HUES48 (cell line): ENCODE measurements around the gene ADGRL2.
A peak's percentile ranks its signal among the peaks of the same experiment; 100 is the strongest.

Experiments used
- H3K27ac ChIP-seq: one replicate; pipeline ENCODE4 v1.7.0; 2013; ENCODE audit warnings: low read depth, low read length, inconsistent platforms
- H3K27me3 ChIP-seq: 2 replicates; pipeline ENCODE4 v1.6.1; 2013; ENCODE audit warnings: mild to moderate bottlenecking, low read length; ENCODE audit not compliant: control insufficient read depth, insufficient read depth
- H3K36me3 ChIP-seq: 2 replicates; pipeline ENCODE4 v1.6.1; 2013; ENCODE audit warnings: low read length; ENCODE audit not compliant: control insufficient read depth, insufficient read depth
- H3K4me1 ChIP-seq: 2 replicates; pipeline ENCODE4 v1.6.1; 2013; ENCODE audit warnings: mild to moderate bottlenecking, low read length; ENCODE audit not compliant: control insufficient read depth, insufficient read depth
- H3K4me3 ChIP-seq: 2 replicates; pipeline ENCODE4 v1.5.1; 2013; ENCODE audit warnings: mild to moderate bottlenecking, low read depth, low read length
- H3K9ac ChIP-seq: 2 replicates; pipeline ENCODE4 v1.6.1; 2013; ENCODE audit warnings: mild to moderate bottlenecking, low read depth, low read length, moderate library complexity
- H3K9me3 ChIP-seq: 2 replicates; pipeline ENCODE4 v1.6.1; 2013; ENCODE audit warnings: low read length; ENCODE audit not compliant: control insufficient read depth, insufficient read depth

The ADGRL2 gene

GRCh38 chr1:81948495-81948894 lies 147.8 kb downstream of the ADGRL2 start:
- Histone ChIP-seq H3K9ac (no peak overlapping the region), H3K9me3 (no peaks in the 10 kb centered on the region), H3K4me1 (no peaks in the 10 kb centered on the region; the same call in 1 of the 2 replicates), H3K36me3 (peaks cover 41% of the 10 kb centered on the region), H3K4me3 (no peak overlapping the region), H3K27ac (no peak overlapping the region), H3K27me3 (no peaks in the 10 kb centered on the region)

GRCh38 chr1:81949421-81949820 lies 148.7 kb downstream of the ADGRL2 start:
- H3K9ac ChIP-seq = no peak overlapping the region
- H3K9me3 ChIP-seq = no peaks in the 10 kb centered on the region
- no peak overlapping the region for H3K27ac ChIP-seq
- no peak overlapping the region for H3K4me3 ChIP-seq
- no peaks in the 10 kb centered on the region; the same call in 1 of the 2 replicates for H3K4me1 ChIP-seq
- peaks cover 47% of the 10 kb centered on the region for H3K36me3 ChIP-seq
- H3K27me3 ChIP-seq = no peaks in the 10 kb centered on the region

GRCh38 chr1:81950037-81950436 lies 149.3 kb downstream of the ADGRL2 start:
- Histone ChIP-seq H3K36me3 (peaks cover 49% of the 10 kb centered on the region), H3K9ac (no peak overlapping the region), H3K9me3 (no peaks in the 10 kb centered on the region), H3K27ac (no peak overlapping the region), H3K4me1 (no peaks in the 10 kb centered on the region; the same call in 1 of the 2 replicates), H3K4me3 (no peak overlapping the region), H3K27me3 (no peaks in the 10 kb centered on the region)

- no peak overlapping the region for H3K27ac ChIP-seq
- peaks cover 56% of the 10 kb centered on the region for H3K36me3 ChIP-seq
- no peaks in the 10 kb centered on the region for H3K9me3 ChIP-seq
- no peak overlapping the region for H3K9ac ChIP-seq
- H3K4me1 ChIP-seq = no peaks in the 10 kb centered on the region; the same call in 1 of the 2 replicates
- no peak overlapping the region for H3K4me3 ChIP-seq
- no peaks in the 10 kb centered on the region for H3K27me3 ChIP-seq
These were observed 150.0 kb downstream of the ADGRL2 start for GRCh38 chr1:81950591-81951244.

- Histone ChIP-seq H3K4me3 (no peak overlapping the region), H3K36me3 (peaks cover 83% of the 10 kb centered on the region), H3K9me3 (no peaks in the 10 kb centered on the region), H3K27me3 (no peaks in the 10 kb centered on the region), H3K9ac (no peak overlapping the region), H3K4me1 (no peaks in the 10 kb centered on the region), H3K27ac (no peak overlapping the region)
These were observed 153.8 kb downstream of the ADGRL2 start for GRCh38 chr1:81954534-81955020.

- Histone ChIP-seq H3K4me3 (no peak overlapping the region), H3K4me1 (peaks cover 53% of the 10 kb centered on the region), H3K27me3 (no peaks in the 10 kb centered on the region), H3K27ac (no peak overlapping the region), H3K9ac (no peak overlapping the region), H3K9me3 (no peaks in the 10 kb centered on the region), H3K36me3 (peaks cover 52% of the 10 kb centered on the region)
These were observed 167.2 kb downstream of the ADGRL2 start for GRCh38 chr1:81967951-81968350.

GRCh38 chr1:81970416-81970815 lies 169.7 kb downstream of the ADGRL2 start:
- Histone ChIP-seq H3K4me1 (peaks cover 41% of the 10 kb centered on the region), H3K9ac (no peak overlapping the region), H3K9me3 (no peaks in the 10 kb centered on the region), H3K27me3 (no peaks in the 10 kb centered on the region), H3K27ac (no peak overlapping the region), H3K36me3 (peaks cover 69% of the 10 kb centered on the region), H3K4me3 (no peak overlapping the region)

- Histone ChIP-seq H3K9ac (no peak overlapping the region), H3K36me3 (peaks cover 53% of the 10 kb centered on the region), H3K9me3 (no peaks in the 10 kb centered on the region), H3K4me1 (peaks cover 45% of the 10 kb centered on the region), H3K27ac (no peak overlapping the region), H3K27me3 (no peaks in the 10 kb centered on the region), H3K4me3 (no peak overlapping the region)
These were observed 173.6 kb downstream of the ADGRL2 start for GRCh38 chr1:81974222-81974841.

- no peaks in the 10 kb centered on the region for H3K27me3 ChIP-seq
- peaks cover 52% of the 10 kb centered on the region for H3K4me1 ChIP-seq
- H3K9me3 ChIP-seq = no peaks in the 10 kb centered on the region
- no peak overlapping the region for H3K4me3 ChIP-seq
- peaks cover 50% of the 10 kb centered on the region for H3K36me3 ChIP-seq
- H3K9ac ChIP-seq = no peak overlapping the region
- H3K27ac ChIP-seq = peak overlapping the region; percentile 54
These were observed 174.3 kb downstream of the ADGRL2 start for GRCh38 chr1:81974883-81975555.

GRCh38 chr1:81976539-81976938 lies 175.8 kb downstream of the ADGRL2 start:
- Histone ChIP-seq H3K4me1 (peaks cover 67% of the 10 kb centered on the region), H3K27ac (peak overlapping the region; percentile 90), H3K9me3 (no peaks in the 10 kb centered on the region), H3K36me3 (peaks cover 45% of the 10 kb centered on the region), H3K9ac (no peak overlapping the region), H3K27me3 (no peaks in the 10 kb centered on the region), H3K4me3 (no peak overlapping the region)

- Histone ChIP-seq H3K4me1 (peaks cover 69% of the 10 kb centered on the region), H3K36me3 (peaks cover 42% of the 10 kb centered on the region), H3K27ac (peak overlapping the region; percentile 90), H3K4me3 (peak overlapping the region; percentile 28; the same call in 1 of the 2 replicates), H3K9ac (0 out of 2 replicates have a peak overlapping the region, but pooled peaks have one; percentile 12), H3K9me3 (no peaks in the 10 kb centered on the region), H3K27me3 (no peaks in the 10 kb centered on the region)
These were observed 178.2 kb downstream of the ADGRL2 start for GRCh38 chr1:81978945-81979344.
